Dendritic cell treated with granulocyte-macrophage colony-stimulating factor and Interleukin-4, amounts not matched to agents 40 ng/mL and 50 ng/mL, for 4 days (primary cell): ENCODE measurements around the gene TTYH2.

ENCODE experiments used
- H3K27ac Mint-ChIP-seq: one replicate; pipeline ENCODE4 v1.8.0; 2022; ENCODE audit warnings: mild to moderate bottlenecking, mixed read lengths
- H3K27me3 Mint-ChIP-seq: one replicate; pipeline ENCODE4 v1.8.0; 2022; ENCODE audit warnings: mild to moderate bottlenecking, mixed read lengths
- H3K36me3 Mint-ChIP-seq: one replicate; pipeline ENCODE4 v1.8.0; 2022; ENCODE audit warnings: low read depth, mixed read lengths
- H3K4me1 Mint-ChIP-seq: one replicate; pipeline ENCODE4 v1.8.0; 2022; ENCODE audit warnings: low read depth, mixed read lengths
- H3K4me3 Mint-ChIP-seq: one replicate; pipeline ENCODE4 v1.8.0; 2022; ENCODE audit warnings: mild to moderate bottlenecking, moderate library complexity, mixed read lengths
- H3K9me3 Mint-ChIP-seq: one replicate; pipeline ENCODE4 v1.8.0; 2022; ENCODE audit warnings: mixed read lengths
- intact Hi-C: fragments of 100-400 bp; cut with micrococcal nuclease; formaldehyde crosslinking; loops from one replicate; pipeline ENCODE4 v1.15.0; 2022

The TTYH2 gene

GRCh38 chr17:74243013-74243755 is 29.8 kb downstream of the TTYH2 start:
- H3K9me3 Mint-ChIP-seq = no peaks in the 10 kb centered on the region
- peaks cover 53% of the 10 kb centered on the region for H3K4me1 Mint-ChIP-seq
- H3K27ac Mint-ChIP-seq = no peak overlapping the region

DNA sequence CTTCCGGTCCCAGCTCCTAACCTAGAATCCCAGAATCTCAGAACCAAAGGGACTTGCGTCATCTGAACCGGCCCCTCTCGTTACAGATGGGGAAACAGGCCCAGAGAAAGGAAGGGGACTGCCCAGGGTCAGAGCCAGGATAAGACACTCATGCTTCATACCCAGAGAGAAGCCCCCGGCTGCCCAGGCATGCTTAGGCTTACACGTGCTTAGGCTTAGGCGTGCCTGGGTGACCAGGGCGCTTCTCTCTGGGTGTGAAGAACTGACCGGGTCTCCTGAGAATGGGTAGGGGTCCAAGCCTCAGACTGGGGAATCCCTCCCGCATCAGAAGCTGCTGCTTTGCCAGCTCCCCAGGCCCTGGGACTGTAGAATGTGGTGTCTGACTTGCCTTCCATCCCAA is 30.8 kb downstream of the TTYH2 start:
- Mint-ChIP-seq H3K4me3 (no peak overlapping the region), H3K9me3 (no peaks in the 10 kb centered on the region), H3K36me3 (peaks cover 76% of the 10 kb centered on the region), H3K4me1 (peaks cover 48% of the 10 kb centered on the region), H3K27ac (no peak overlapping the region), H3K27me3 (no peaks in the 10 kb centered on the region)
- intact Hi-C loops = no loop called here

More at GRCh38 chr17:74243013-74243755, 29.8 kb downstream of the TTYH2 start:
- Mint-ChIP-seq H3K36me3 (peaks cover 72% of the 10 kb centered on the region), H3K4me3 (no peak overlapping the region), H3K27me3 (no peaks in the 10 kb centered on the region)
- intact Hi-C loops = no loop called here

- no peaks in the 10 kb centered on the region for H3K9me3 Mint-ChIP-seq
- peaks cover 76% of the 10 kb centered on the region for H3K36me3 Mint-ChIP-seq
- H3K27me3 Mint-ChIP-seq = no peaks in the 10 kb centered on the region
- H3K4me1 Mint-ChIP-seq = peaks cover 44% of the 10 kb centered on the region
- no peak overlapping the region for H3K27ac Mint-ChIP-seq
- intact Hi-C loops = no loop called here
- no peak overlapping the region for H3K4me3 Mint-ChIP-seq
These were observed 31.2 kb downstream of the TTYH2 start for GRCh38 chr17:74244548-74244947.

- H3K4me3 Mint-ChIP-seq = no peak overlapping the region
- peaks cover 36% of the 10 kb centered on the region for H3K4me1 Mint-ChIP-seq
- no peaks in the 10 kb centered on the region for H3K27me3 Mint-ChIP-seq
- no peaks in the 10 kb centered on the region for H3K9me3 Mint-ChIP-seq
- intact Hi-C loops = no loop called here
- peaks cover 79% of the 10 kb centered on the region for H3K36me3 Mint-ChIP-seq
- peak overlapping the region; percentile 49 for H3K27ac Mint-ChIP-seq
These were observed 31.9 kb downstream of the TTYH2 start for GRCh38 chr17:74245145-74245831.

DNA sequence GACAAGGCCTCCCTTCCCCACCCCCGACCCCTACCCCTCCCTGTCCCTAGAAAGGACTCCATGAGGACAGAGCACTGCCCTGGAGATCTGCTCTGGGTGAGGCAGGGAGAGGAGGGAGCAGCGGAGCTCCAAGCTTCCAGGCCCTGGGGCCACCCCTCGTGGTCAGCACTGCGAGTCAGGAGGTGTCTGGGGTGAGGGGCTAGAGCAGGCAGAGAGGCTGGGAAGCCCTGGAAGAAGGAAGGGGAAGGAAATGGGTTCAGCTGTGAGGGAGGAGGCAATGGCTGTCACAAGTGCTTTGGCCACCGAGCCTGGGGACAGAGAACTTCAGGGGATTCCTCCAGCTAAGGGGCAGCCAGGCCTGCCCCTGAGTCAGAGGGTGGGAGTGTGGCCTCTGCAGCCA is 32.5 kb downstream of the TTYH2 start:
- H3K27ac Mint-ChIP-seq = peak overlapping the region; percentile 49
- H3K27me3 Mint-ChIP-seq = no peaks in the 10 kb centered on the region
- H3K36me3 Mint-ChIP-seq = peaks cover 80% of the 10 kb centered on the region
- H3K4me1 Mint-ChIP-seq = peaks cover 31% of the 10 kb centered on the region
- intact Hi-C loops = no loop called here
- no peaks in the 10 kb centered on the region for H3K9me3 Mint-ChIP-seq
- no peak overlapping the region for H3K4me3 Mint-ChIP-seq

DNA sequence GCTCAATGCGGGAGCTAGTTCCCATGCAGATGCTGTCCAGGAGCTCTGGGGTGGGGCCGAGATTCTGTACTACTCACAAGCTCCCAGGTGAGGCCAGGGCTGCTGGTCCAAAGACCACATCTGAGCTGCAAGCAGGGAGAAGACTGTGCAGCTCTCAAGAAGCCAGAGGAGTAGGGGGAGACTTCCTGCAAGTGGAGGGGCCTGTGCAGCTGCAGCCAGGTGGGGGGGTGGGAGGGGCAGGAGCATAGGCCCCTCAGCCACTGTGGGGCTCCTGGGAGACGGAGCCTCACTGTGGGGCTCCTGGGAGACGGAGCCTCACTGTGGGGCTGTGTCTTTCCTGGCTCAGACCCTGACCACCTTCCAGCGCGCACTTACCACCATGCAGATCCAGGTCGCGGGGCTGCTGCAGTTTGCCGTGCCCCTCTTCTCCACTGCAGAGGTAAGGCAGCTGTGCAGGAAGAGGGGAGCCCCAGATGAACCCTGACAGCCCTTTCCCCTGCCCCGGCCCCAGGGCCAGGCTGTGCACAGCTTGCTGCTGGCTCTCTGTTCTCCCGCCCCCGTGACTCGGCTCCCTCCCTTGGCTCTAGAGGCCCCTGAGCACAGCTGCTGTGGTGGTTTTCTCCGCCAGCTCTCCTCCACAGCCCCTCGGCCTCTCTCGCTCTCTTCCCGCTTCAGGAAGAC is 36.4 kb downstream of the TTYH2 start:
- Mint-ChIP-seq H3K36me3 (peaks cover 92% of the 10 kb centered on the region), H3K27me3 (no peaks in the 10 kb centered on the region), H3K4me3 (no peak overlapping the region), H3K9me3 (no peaks in the 10 kb centered on the region), H3K4me1 (peaks cover 13% of the 10 kb centered on the region), H3K27ac (no peak overlapping the region)
- intact Hi-C loops = no loop called here

- Mint-ChIP-seq H3K4me3 (no peak overlapping the region), H3K27me3 (no peaks in the 10 kb centered on the region), H3K27ac (no peak overlapping the region), H3K9me3 (no peaks in the 10 kb centered on the region), H3K36me3 (peaks cover 94% of the 10 kb centered on the region), H3K4me1 (peaks cover 8% of the 10 kb centered on the region)
- intact Hi-C loops = no loop called here
These were observed 37.1 kb downstream of the TTYH2 start for GRCh38 chr17:74250324-74250995.

DNA sequence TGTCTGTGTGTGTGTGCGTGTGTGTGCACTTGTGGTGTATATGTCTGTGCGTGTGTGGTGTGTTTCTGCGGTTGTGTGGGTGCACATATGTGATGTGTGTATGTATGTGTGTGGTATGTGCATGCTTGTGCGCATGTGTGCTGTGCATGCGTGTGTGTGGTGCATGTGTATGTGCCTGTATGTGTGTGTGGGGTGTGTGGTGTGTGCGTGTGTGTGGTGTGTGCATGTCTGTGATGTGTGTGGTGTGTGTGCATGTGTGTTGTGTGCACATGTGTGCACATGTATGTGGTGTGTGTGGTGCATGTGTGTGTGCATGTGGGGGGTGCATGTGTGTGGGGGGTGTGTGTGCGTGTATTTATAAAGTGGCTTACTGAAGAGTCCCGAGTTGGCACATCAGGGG is 37.7 kb downstream of the TTYH2 start:
- intact Hi-C loops = no loop called here
- no peaks in the 10 kb centered on the region for H3K9me3 Mint-ChIP-seq
- H3K27me3 Mint-ChIP-seq = no peaks in the 10 kb centered on the region
- peaks cover 95% of the 10 kb centered on the region for H3K36me3 Mint-ChIP-seq
- H3K4me1 Mint-ChIP-seq = peaks cover 2% of the 10 kb centered on the region
- H3K27ac Mint-ChIP-seq = no peak overlapping the region
- H3K4me3 Mint-ChIP-seq = no peak overlapping the region

- intact Hi-C loops = no loop called here
- Mint-ChIP-seq H3K27ac (no peak overlapping the region), H3K9me3 (no peaks in the 10 kb centered on the region)
These were observed 38.2 kb downstream of the TTYH2 start for GRCh38 chr17:74251569-74251968.

GRCh38 chr17:74252211-74252610 is 38.8 kb downstream of the TTYH2 start:
- Mint-ChIP-seq H3K4me3 (no peak overlapping the region), H3K4me1 (no peaks in the 10 kb centered on the region), H3K27me3 (no peaks in the 10 kb centered on the region), H3K27ac (no peak overlapping the region), H3K9me3 (no peaks in the 10 kb centered on the region), H3K36me3 (peaks cover 95% of the 10 kb centered on the region)
- intact Hi-C loops = no loop called here

More at GRCh38 chr17:74251569-74251968, 38.2 kb downstream of the TTYH2 start:
- H3K4me1 Mint-ChIP-seq = no peaks in the 10 kb centered on the region
- H3K27me3 Mint-ChIP-seq = no peaks in the 10 kb centered on the region
- H3K4me3 Mint-ChIP-seq = no peak overlapping the region
- H3K36me3 Mint-ChIP-seq = peaks cover 95% of the 10 kb centered on the region

DNA sequence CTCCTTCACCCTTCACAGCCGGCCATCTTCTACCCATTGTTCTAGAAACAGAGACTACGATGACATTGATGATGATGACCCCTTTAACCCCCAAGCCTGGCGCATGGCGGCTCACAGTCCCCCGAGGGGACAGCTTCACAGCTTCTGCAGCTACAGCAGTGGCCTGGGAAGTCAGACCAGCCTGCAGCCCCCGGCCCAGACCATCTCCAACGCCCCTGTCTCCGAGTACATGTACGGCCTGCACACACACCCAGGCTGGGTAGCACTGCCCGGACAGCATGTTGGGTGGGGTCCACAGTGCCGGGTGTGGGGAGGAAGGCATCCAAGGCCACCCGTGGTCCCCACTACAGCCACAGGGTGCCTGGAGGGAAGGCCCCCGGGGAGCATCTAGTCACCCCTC is 39.7 kb downstream of the TTYH2 start:
- Mint-ChIP-seq H3K27me3 (no peaks in the 10 kb centered on the region), H3K36me3 (peaks cover 95% of the 10 kb centered on the region), H3K9me3 (no peaks in the 10 kb centered on the region), H3K4me3 (no peak overlapping the region), H3K27ac (no peak overlapping the region), H3K4me1 (no peaks in the 10 kb centered on the region)
- intact Hi-C loops = no loop called here

GRCh38 chr17:74257311-74257710 is 43.9 kb downstream of the TTYH2 start:
- Mint-ChIP-seq H3K4me1 (no peaks in the 10 kb centered on the region), H3K27ac (no peak overlapping the region), H3K9me3 (no peaks in the 10 kb centered on the region), H3K27me3 (no peaks in the 10 kb centered on the region), H3K36me3 (peaks cover 93% of the 10 kb centered on the region), H3K4me3 (no peak overlapping the region)
- intact Hi-C loops = no loop called here

GRCh38 chr17:74259667-74260524 is 46.5 kb downstream of the TTYH2 start:
- peaks cover 73% of the 10 kb centered on the region for H3K36me3 Mint-ChIP-seq
- intact Hi-C loops = no loop called here

More at GRCh38 chr17:74259667-74260524, 46.5 kb downstream of the TTYH2 start:
- no peak overlapping the region for H3K4me3 Mint-ChIP-seq
- H3K9me3 Mint-ChIP-seq = no peaks in the 10 kb centered on the region
- no peaks in the 10 kb centered on the region for H3K27me3 Mint-ChIP-seq
- no peaks in the 10 kb centered on the region for H3K4me1 Mint-ChIP-seq
- H3K27ac Mint-ChIP-seq = no peak overlapping the region
